IMR-90 (cell line): ENCODE measurements around the gene ABCA8.

ENCODE experiments used
- CEBPB ChIP-seq: IDR thresholded peaks from 2 replicates; pipeline ENCODE4 v1.6.1; 2012; ENCODE audit warnings: low read depth, low read length, improper control_type of control experiment
- ELK1 ChIP-seq: fragments of 150-350 bp; IDR thresholded peaks from 2 replicates; pipeline ENCODE4 v1.6.1; 2016; ENCODE audit warnings: low read depth, mild to moderate bottlenecking, low read length, moderate library complexity, borderline replicate concordance
- MAZ ChIP-seq: IDR thresholded peaks from 2 replicates; pipeline ENCODE4 v1.6.1; 2012; ENCODE audit warnings: low read depth, mild to moderate bottlenecking, low read length, improper control_type of control experiment, moderate library complexity, borderline replicate concordance
- MXI1 ChIP-seq: IDR thresholded peaks from 2 replicates; pipeline ENCODE4 v1.6.1; 2012; ENCODE audit warnings: low read depth, mild to moderate bottlenecking, low read length, moderate library complexity, borderline replicate concordance
- POLR2A ChIP-seq: IDR thresholded peaks from 2 replicates; pipeline ENCODE4 v1.6.1; 2012; ENCODE audit warnings: mild to moderate bottlenecking, low read depth, low read length
- RAD21 ChIP-seq: IDR thresholded peaks from 2 replicates; pipeline ENCODE4 v1.6.1; 2012; ENCODE audit warnings: low read length, improper control_type of control experiment
- RCOR1 ChIP-seq: IDR thresholded peaks from 2 replicates; pipeline ENCODE4 v1.6.1; 2012; ENCODE audit warnings: mild to moderate bottlenecking, low read length, improper control_type of control experiment; ENCODE audit not compliant: insufficient replicate concordance
- RFX5 ChIP-seq: IDR thresholded peaks from 2 replicates; pipeline ENCODE4 v1.8.0; 2012; ENCODE audit warnings: low read depth, mild to moderate bottlenecking, low read length, moderate library complexity
- SMC3 ChIP-seq: fragments of 150-350 bp; IDR thresholded peaks from 2 replicates; pipeline ENCODE4 v1.6.1; 2016; ENCODE audit warnings: low read depth, mild to moderate bottlenecking, antibody characterized with exemption, low read length, moderate library complexity
- USF2 ChIP-seq: fragments of 150-350 bp; IDR thresholded peaks from 2 replicates; pipeline ENCODE4 v1.6.1; 2017; ENCODE audit warnings: mild to moderate bottlenecking, antibody characterized with exemption, low read length, low read depth
- TF ChIP-seq, protein P1 (sequence below): conservative IDR thresholded peaks from 2 replicates; pipeline ENCODE4 v1.5.1; 2012; ENCODE audit warnings: mild to moderate bottlenecking, low read depth, low read length, improper control_type of control experiment

DNA sequence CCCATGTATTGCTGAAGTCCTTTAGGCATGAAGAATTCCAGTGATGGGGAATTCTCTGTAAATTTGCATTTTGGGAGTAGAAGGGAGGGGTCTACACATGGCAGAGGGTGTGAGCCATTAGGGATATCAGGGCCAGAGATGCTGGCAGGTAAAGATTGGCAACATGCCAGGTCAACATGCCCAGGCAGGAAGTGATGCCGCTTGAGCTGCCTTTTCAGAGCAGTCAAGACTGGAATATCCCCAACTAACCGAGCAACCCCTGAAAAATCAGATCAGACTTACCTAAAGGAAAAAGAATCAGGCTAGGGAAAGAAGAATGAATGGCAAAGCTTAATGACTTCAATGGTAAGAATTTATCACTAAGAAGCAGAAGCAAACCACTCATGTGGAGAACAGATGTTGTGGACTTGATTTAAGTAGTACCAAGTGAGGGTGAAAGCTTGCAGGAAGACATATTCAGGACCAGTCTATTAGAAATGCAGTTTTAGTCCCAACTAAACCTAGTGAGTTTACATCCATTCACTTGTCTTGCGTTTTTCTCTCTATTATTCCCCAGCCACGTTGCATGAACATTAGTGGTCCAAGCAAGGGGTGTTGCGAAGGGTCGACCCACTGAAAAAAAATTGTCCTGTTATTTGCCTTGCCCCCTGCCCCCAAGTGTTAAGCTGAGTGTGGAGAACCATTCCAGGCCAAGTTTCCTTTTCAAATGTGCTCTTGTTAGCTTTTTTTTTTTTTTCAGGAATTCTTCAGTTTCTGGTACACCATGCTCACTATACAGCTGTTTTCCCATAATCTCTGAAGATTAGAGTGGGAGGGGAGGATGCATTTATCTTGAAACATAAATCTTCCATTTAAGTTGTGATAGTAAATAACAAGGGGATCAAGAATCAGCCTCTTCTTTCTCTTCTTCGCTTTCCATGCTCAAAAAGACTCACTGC lies 105.2 kb downstream of the ABCA8 start:
- TF ChIP-seq, protein P1, sequence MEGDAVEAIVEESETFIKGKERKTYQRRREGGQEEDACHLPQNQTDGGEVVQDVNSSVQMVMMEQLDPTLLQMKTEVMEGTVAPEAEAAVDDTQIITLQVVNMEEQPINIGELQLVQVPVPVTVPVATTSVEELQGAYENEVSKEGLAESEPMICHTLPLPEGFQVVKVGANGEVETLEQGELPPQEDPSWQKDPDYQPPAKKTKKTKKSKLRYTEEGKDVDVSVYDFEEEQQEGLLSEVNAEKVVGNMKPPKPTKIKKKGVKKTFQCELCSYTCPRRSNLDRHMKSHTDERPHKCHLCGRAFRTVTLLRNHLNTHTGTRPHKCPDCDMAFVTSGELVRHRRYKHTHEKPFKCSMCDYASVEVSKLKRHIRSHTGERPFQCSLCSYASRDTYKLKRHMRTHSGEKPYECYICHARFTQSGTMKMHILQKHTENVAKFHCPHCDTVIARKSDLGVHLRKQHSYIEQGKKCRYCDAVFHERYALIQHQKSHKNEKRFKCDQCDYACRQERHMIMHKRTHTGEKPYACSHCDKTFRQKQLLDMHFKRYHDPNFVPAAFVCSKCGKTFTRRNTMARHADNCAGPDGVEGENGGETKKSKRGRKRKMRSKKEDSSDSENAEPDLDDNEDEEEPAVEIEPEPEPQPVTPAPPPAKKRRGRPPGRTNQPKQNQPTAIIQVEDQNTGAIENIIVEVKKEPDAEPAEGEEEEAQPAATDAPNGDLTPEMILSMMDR: no peak
- TF ChIP-seq RFX5 (no peak), SMC3 (no peak), USF2 (no peak), POLR2A (no peak), CEBPB (no peak), RAD21 (no peak), MAZ (no peak), MXI1 (no peak), RCOR1 (no peak), ELK1 (no peak)
